Right kidney (tissue), 1 donor: ENCODE measurements around the gene TEK.
"Not testable (repeated sequence)": the region's sequence is repeated elsewhere in the genome, so short reads cannot be mapped to it uniquely, and the experiment has no call there.

Source experiments
- DNase-seq: peaks from one replicate; pipeline ENCODE4 v3.0.0-alpha.2; 2016

The TEK gene

DNA sequence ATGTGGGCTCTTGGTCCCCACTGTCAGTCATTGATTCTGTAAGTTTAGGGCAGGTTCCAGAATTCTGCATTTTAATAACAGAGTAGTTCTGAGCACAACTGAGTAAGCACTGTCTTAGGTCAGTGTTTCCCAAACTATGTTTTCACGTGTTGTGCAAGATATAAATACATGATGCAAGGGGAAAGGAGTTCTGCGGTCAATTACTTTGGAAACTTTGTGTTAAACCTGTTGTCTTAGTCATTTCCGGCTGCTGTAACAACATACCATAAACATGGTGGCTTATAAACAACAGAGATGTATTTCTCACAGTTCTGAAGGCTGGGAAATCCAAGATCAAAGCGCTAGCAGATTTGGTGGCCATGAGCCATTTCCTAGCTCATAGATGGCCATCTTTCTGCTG lies 118.2 kb downstream of the TEK start:
- no peak for DNase-seq

DNA sequence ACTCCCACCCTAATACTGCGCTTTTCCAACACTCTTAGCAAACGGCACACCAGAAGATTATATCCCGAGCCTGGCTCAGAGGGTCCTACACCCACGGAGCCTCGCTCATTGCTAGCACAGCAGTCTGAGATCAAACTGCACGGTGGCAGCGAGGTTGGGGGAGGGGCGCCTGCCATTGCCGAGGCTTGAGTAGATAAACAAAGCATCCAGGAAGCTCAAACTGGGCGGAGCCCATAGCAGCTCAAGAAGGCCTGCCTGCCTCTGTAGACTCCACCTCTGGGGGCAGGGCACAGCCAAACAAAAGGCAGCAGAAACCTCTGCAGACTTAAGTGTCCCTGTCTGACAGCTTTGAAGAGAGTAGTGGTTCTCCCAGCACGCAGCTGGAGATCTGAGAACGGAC lies 130.6 kb downstream of the TEK start:
- not testable (repeated sequence) for DNase-seq

DNA sequence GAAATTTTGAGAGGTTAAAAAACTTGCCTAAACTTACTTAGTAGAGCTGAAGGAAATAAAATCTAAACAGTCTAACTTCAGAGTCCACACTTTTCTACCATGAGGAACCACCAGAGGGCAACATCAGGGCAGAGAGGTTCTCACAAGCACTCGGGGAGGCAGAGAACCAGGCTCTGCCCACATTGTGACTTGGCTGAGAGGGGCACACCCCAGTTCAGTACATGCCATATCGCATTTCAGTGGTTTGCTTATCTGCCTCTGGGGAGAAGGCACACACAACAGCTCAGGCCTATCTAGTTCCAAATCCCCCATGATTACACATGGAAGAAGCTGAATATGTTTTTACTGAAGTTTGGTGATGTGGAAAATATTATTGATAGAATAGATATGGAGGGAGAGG lies 138.7 kb downstream of the TEK start:
- DNase-seq = peak; percentile 3

DNA sequence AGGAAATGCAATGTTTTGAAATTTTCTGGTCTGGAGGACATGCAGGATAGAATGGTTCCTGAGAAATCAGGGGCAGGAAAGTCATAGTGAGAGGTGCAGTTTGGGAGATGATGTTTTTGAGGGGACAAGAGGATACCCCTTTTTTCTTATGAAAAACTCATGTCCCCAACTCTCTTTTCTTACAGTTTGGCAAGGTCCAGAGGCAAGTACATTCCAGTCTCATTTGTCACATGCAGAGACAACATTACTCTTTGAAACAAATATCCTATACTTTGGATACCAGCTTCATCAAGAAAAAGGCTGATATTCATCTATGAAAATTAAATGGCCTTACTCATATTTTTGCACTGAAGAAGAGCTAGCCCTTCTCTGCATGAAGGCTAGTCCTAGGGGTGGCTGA lies 139.7 kb downstream of the TEK start:
- DNase-seq = no peak

DNA sequence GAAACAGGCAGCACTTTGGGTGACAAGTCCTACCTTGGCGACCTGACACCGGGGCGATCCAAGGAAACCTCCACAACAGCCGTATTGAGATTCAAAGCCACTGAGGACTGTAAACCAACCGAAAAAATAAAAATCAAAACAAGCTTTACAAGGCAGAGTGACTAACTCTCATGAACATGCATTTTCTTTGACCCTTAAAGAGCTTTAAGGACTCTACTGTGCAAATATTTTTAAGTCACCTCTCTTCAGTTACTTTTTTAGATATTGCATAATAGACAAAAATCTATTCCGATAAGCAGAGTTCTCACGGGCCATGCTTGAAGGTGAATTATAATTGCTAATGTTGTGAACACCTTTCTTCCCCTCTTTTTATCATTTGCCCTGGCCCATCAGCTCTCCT lies 149.6 kb downstream of the TEK start:
- DNase-seq = no peak

DNA sequence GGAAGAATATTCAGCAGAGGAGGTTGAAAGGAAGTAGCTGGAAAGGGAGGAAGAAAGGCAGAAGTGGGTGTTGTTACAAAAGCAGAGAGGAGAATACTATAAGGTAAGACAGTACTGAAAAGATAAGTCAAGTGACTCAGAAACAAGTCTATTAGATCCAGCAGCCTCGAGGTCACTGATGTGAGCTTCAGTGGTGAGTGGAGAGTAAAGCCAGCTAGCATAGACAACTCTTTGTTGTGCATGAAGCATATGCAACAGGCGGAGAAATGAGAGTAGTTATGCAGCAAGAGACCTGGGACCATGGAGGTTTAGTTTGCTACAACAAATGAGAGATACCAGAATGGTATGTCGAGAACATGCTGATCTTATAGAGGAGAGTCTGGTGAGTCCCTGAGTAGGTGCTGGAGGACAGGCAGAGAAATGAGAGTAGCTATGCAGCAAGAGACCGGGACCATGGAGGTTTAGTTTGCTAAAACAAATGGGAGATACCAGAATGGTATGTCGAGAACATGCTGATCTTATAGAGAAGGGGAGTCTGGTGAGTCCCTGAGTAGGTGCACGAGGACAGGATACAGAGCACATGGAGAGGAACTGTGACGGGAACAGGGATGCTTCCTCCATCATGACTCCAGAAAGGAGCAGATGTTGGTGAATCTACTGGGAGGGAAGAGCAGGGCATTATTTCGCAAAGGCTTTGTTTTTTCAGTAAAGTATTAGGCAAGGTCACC lies 151.9 kb downstream of the TEK start:
- DNase-seq = no peak

DNA sequence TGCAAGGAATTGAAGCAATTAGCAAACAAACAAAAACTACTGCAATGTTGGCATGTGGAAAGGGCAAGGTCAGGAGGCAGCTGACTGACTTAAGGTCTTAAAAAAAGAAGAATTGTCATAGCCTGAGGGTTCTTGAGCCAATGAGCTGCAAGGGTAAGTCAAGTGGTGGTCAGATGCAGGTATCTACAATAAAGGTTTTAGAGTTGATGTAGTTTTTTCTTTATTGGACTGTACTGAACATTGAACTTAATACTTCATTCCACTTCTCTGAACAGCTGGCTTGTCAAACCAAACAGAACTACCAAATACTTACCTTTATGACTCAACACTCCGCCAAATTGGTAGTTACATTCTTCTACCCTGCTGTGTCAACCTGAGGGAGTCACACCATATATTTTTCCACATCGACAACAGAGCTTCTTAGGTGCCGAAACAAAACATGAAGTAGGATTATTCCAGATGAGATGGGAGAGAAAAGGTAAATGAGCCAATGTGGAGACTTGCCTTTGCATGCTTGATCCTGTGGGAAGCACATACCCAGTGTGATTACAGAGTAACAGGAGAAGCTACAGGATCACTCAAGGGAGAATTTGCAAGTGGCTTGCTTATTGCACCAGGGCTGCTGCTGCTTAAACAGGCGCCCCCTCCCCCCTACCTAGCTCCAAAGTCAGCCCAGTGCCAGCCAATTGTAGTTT lies 152.6 kb downstream of the TEK start:
- no peak for DNase-seq

DNA sequence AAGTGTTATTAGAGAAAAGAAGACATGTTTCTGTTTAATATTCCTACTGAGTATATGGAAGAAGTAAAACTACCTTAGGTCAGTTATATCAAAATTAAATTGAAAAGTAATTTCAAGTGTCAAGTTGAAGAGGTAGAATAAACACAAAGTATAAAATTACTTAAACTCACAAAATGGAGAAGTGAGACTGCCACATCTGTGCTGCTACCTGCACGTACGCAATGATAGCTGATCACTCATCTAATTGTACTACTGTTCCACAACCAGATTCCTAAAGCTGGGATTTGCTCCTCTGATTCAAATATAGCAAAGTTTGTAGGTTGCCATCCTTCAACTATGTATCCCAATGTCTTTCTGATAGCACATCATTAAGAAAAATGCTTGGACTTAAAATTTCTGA lies 163.1 kb downstream of the TEK start:
- no peak for DNase-seq

DNA sequence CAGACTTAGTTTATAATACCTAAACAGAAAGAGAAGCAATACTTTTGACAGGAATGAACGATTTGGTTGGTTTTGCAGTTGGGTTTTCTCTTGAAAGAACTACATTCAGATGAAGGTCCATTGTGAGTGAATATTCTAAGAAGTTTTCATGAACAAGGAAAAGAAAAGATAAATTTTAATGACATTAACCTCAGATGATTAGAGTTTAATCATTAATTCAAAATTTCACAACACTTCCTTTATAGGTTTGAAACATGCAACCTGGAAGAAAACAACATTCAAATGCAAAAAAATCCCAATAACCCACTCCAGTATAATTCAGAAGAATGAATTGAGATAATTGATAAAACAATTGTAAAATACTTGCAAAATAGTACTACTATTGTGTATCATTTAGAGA lies 164.2 kb downstream of the TEK start:
- DNase-seq = no peak

DNA sequence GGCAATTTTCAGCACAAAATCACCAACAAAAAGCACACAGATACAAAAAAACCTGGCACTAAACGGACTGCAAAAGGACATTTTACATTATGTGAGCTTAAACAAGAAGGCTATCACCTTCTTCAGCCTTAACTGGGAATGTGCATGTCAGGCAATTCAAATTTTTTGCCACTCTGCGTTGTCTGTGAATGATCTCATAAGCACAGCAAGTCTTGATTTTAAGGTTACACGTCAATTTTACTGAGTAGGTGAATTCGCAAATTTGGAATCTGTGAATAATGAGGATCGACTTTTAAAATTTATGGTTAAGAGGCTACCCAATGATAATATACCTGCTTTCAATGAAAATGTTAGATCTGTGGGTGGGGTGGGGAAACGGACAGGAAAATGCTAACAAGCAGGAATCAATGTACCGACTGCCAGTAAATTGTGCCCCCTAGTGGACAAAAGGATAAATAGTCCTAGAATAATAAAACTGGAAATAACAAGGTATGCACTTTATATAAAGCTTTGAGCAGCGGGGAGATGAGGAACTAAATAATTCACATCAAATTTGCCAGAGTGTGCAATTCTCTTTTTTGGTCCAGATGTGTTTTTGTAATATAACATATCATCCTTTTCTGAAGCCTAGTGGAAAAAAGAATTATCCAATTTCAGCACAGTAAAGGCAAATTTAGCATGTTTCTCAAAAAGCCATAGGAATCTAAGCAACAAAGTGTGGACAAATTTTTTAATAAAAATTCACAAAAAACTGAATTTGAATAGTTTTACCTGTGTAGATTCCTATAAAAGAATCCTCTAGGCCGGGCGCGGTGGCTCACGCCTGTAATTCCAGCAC lies 167.4 kb downstream of the TEK start:
- DNase-seq = peak; percentile 42

DNA sequence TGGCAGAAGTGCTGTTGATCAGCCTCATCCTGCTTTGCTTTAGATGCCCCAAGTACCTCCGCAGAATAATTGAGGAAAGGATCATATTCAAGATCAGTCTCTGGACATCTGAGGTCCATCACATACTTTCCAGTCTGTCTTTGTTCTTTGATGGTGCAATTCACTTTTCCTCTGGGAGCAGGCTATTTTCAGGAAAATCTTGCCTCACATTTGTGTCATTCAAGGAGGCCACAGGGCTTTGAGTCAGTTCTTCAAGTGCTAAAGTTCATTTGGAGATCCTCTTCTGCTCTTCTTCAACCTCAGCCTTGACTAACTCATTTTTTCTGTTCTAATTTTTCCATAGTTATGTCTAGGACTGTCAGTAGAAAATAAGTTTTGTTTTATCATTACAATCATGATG lies 169.3 kb downstream of the TEK start:
- no peak for DNase-seq

DNA sequence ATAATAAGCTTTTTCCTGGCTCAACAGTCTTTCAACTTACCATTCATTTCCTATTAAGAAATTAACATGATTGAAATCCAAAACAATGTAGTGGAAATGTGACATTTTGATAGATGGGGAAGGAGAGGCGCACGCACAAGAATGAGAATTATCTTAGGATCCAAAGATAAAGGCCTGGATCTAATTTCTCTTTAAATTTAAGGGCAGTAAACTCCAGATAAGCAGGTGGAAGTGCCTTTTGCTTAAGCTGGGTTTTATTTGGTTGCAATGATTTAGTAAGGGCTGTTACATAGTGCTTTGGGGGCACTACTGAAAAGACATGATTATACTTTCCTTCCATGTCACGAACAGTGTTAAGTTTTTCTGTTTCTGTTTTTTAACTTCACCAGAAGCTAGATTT lies 170.6 kb downstream of the TEK start:
- no peak for DNase-seq
